ENCODE measurements around the gene TUBGCP5.

DNA sequence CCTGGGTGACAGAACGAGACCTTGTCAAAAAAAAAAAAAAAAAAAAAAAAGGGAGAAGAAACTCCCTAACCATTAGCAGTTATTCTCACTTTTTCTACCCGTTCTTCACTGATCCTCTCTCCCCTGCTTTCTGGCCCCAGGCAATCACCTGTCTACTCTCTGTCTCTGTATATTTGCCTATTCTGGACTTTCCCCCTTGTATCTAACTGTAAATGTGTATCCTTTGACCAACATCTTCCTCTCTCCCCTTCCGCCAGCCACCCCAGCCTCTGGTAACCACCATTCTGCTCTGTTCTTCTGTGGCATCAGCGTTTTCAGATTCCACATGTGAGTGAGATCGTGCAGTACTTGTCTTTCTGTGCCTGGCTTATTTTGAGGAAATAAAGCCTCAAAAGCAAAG lies 66.1 kb downstream of the TUBGCP5 start:
- no peak for TF ChIP-seq POLR2A (IDR thresholded peaks at IDR 0.05)
- TF ChIP-seq, protein P1, sequence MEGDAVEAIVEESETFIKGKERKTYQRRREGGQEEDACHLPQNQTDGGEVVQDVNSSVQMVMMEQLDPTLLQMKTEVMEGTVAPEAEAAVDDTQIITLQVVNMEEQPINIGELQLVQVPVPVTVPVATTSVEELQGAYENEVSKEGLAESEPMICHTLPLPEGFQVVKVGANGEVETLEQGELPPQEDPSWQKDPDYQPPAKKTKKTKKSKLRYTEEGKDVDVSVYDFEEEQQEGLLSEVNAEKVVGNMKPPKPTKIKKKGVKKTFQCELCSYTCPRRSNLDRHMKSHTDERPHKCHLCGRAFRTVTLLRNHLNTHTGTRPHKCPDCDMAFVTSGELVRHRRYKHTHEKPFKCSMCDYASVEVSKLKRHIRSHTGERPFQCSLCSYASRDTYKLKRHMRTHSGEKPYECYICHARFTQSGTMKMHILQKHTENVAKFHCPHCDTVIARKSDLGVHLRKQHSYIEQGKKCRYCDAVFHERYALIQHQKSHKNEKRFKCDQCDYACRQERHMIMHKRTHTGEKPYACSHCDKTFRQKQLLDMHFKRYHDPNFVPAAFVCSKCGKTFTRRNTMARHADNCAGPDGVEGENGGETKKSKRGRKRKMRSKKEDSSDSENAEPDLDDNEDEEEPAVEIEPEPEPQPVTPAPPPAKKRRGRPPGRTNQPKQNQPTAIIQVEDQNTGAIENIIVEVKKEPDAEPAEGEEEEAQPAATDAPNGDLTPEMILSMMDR (IDR thresholded peaks at IDR 0.05): no peak
